GM18858 (cell line): ENCODE measurements around the gene NRXN3.

Experiments used
- ATAC-seq: cut with Tn5 transposase; IDR thresholded peaks from one replicate; pipeline ENCODE4 v1.9.1; 2021; ENCODE audit not compliant: unreplicated experiment

The NRXN3 gene

DNA sequence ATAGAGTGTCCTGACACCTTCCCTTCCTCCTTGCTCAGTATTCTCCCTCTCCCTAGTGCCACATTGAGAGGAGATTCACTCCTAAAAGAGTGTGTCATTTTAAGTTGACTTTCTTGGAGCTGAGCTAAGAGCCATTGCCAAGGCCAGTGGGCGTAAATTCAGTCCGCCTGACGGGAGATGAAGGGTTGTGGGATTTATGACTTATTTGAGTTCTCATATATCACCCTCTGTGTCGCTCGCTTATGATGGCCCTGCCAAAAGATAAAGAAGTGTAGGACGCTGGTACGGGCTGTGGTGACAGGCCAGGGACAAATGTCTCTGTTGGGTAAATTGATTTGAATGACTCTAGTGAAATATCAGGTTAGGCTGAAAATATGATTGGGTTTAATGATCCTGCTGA is 867.4 kb downstream of the NRXN3 start:
- no peak for ATAC-seq

DNA sequence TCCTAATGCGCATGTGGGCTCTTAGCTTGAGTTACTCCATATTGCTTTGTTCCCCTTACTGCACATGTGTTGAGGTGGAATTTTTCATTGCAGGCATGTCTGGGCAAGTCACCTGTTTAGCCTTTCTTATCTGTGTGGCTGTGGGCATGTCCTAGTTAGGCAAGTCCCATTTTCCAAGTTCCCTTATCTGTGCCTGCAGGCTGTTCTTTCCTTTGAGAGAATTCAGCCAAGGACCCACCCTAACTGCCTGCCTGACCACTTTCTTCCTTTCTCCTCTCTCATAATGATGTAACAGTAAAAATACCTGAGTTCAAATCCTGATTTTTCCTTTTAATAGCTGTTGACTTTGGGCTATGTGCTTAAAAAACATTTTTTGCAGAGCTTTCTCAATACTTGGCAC is 870.6 kb downstream of the NRXN3 start:
- ATAC-seq = no peak

DNA sequence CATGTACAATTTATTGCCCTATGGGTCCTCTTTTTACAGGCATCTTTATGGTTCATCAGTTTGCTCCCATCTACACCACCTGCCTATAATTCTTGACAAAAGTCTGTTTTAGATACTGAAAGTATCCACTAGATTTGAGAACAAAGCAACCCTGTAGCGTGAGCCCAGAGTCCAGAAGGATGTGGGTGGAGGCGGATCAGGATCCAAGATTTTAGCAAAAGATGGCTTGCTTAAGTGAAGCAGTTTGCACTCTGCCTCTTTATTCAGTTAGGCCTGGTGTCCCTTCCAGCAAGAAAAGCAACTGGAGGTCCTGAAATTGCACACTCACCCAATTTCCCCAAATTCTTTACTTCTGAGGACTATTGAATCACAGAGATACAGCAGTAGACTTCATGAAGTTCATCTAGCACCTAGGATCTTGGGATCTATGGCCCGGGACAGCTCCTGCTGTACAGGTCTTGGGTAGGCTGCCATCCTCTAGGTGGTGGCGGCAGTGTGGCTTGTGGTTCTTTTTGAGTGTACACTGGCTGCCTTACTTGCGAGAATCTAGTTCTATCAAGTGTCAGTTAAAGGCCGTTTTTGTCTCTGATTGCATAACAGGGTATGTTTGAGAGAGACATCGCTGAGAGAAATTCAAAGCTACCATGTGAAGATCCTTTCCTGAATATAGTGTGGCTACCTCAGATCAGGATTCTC is 873.2 kb downstream of the NRXN3 start:
- ATAC-seq = no peak

DNA sequence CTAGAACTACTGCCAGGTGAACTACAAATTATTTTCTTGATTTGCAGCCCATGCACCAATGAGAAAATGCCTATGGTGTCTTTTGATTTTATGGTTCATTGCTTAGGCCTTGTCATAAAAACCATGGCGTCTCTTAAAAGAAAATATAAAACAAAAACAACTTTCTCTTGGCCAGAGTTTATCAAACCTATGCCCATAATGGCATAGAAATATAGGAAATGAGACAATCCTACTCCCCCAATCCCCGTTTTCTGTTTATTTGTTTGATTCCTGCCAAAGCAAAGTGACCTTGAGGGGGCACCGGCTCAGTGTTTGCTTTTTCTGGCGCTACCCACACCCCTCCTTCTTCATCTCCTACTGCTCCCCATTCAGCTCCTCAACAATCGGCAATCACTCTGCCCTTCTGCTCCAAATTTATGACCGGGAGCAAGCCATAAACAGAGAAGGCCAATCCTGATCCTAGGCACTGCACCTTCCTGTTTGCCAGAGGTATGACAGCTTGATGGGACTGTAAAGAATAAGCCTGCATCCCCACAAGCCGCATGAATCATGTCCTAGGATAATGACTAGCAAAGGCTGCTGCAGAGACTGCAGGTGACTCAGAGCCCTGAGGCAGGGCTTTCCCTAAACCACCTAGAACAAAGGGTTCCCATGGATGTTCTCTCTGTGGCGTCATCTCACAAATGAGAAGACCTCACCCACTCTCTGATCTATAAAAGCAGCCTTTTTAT is 874.9 kb downstream of the NRXN3 start:
- ATAC-seq = no peak

DNA sequence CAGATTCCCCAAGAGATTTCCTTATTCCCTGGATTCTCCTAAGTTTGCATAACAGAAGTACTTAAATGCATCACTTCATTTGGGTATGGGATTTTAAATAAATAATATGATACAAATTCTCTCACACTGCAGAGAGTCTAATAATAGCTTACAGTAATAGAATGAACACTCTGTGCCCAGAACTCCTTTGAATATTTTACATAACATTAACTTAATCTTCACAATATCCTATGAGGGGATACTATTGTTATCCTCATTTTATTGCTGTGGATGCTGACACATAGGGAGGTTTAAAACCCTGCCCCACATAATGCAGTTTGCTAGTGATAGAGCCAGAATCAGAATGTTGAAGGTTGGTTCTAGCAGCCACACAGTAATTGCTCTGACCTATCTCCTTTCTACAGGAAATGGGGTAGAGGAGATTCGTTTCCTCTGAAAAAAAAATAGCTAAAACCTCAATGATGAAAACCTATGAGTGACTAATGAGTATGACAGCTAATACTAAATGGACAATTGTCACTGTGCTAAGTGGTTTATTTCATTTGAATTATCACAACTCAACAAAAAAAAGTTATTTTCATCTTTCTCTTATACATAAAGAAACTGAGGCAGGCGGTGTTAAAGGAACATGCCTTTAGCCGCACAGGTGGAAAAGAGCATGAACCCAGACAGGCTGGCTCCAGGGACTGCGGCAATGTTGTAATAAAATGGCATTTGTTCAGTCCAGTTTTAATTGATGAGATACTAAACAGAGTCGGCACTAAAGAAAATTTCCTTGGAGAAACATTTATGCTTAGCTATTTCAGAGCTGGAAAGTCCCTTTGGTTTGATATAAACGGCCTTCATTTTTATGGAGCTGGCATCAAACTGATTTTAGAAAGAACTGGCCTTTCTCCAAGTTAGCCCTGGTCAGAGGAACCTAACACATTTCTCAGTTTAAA is 880.9 kb downstream of the NRXN3 start:
- no peak for ATAC-seq

DNA sequence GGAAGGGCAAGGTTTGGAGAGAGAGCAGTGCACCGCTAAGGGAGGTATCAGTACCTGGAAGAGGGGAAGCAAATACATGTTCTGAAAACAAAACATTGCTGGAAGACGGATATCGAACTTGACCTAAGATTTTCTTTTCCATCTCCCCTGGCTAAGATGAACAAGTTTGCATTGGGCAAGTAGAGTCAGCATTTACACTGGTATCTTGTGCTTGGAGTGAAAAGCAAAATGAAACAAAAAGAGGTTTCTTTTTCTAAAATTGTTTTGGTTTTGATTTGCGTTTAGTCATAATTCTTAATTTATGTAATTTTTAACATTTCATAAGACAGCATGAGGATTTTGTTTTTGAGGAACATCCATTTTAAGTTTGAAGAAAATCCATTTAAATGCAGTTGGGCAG is 881.6 kb downstream of the NRXN3 start:
- ATAC-seq = no peak

DNA sequence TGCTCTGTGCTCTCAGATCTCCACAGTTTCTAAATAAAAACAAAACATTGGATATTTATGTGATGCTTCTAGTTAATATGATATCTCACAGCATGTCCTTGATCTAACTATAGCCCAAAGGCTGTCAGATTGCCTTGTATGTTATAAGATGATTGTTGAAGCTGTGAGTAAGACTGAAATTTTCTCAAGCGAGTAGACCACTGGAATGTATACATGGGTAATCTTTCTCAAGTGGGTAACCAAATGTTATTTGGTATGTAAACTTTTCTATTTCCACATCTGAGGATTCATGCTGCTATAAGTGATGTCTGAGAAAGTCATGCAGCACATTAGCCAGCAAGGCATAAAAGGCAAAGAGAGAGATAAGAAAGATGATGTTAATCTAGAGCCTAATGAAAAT is 886.7 kb downstream of the NRXN3 start:
- ATAC-seq = no peak

DNA sequence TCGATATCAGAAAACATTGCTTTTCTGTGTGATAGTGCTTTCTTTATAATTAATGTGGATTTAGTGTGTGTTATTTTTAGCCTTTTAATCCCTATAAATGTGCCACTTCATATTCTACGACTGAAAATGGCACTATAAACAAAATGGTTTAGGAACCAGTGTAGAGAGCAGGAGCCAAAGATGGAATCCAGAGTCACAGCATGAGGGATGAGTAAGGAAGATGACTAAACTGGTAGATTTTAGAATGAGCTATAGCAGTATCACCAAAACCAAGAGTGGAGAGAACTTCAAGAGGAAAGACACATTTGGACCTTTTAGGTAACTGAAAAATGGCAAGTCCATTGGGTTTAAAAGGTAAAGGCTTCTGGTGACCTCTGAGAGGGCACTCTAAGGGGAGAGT is 887.2 kb downstream of the NRXN3 start:
- ATAC-seq = no peak

DNA sequence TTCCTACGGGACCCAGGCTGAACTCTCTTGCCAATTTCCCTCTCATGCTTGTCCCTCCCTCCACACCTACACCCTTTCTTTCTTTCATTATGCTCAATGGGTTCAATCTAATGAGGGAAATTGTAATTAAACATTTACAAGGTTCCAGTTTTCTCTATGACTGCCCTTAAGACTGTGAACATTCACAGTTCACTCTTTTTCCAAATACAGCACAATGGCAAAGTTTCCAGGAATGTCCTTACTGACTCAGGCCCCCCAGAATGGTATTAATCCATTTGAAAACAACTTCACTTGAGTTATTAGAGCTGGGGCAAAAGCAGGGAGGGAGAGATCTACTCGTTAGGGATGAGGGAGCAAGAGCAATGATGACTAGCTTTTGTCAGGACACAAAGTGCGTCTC is 892.1 kb downstream of the NRXN3 start:
- ATAC-seq = no peak

DNA sequence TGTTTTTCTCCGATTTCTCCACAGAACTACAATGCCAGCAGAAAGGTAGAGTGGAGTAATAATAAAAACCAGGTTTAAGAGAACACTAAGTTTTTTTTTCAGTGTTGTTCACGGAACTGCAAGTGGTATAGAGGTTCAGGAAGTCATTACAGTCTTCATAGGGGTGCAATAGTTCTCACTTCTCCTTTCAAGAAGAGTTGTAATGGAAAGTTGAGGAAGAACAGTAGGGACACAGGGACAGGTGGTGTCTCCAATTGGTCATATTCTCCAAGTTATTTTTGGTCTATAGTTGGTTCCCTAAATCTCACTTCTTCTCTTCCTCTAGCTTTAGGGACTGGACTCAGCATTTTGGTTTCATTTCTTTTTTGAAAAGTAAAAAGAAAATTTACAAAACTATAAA is 894.0 kb downstream of the NRXN3 start:
- ATAC-seq = no peak

DNA sequence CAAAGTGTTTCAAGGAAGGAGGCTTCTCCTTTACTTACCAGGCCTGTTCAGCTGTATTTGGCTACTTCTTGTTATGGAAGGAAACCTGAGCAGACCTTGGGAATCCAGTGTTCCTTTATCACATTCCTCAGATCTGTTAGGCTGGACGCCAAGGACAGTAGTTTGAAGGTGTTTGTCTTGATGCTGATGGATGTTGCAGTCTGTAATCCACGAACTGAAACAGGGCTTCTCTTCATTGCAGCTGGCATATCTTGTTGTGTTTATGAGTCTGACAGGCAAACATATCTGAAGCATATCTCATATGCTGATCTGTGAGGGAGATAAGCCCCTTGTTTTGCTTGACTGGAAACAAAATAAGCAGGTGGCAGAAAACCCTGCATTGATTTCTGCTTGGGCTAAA is 904.3 kb downstream of the NRXN3 start:
- no peak for ATAC-seq

DNA sequence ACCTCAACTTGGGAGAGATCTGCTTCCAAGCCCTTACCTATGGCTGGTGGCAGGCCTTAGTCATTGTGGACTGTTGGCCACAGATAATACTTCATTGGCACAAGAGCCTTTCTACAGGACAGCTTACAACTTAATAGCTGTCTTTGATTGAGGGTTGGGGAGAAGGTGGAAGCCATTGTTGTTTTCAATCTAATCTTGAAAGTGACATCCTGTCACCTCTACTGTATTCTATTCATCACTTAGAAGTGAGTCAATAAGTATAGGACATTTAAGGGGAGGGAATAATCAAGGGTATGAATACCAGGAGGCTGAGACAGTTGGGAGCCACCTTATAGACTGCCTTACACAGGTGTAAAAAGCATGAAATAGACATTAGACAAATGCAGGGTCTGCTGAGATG is 906.3 kb downstream of the NRXN3 start:
- no peak for ATAC-seq

DNA sequence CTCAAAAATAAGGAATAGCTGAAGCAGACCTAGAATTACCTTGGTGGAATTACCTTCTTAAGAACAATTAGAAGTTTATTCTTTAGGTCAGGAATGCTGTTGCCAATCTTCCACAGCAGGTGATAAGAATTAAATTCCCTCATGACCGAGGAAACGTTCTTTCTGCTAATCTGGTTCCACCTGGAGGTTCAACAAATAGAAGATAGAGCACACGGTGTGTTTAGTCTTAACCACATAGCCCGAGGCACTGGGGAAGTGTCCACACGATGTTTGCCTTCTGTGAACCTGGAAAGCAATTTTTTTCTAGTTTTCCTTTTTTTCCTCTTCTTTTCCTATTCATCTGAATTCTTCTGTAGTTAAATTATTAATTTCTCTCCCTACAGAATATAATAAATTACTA is 906.9 kb downstream of the NRXN3 start:
- no peak for ATAC-seq

DNA sequence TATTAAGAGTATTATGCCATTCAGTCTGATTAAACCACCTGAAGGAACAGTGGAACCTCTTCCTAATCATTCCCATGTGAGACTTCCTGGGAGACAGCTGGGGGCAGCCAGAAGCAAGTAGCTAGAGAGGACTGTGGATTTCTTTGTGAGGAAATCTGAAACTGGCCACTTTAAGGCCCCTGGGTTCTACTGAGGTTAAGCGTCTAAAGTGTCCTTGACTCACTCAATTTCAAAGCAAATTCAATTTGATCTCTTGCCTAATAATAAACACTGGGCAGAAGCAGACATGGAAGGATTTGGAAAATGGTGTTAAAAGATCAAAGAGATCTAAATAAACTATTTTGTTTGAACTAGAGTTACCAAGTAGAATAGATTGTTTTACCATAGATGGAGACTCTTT is 909.9 kb downstream of the NRXN3 start:
- no peak for ATAC-seq

DNA sequence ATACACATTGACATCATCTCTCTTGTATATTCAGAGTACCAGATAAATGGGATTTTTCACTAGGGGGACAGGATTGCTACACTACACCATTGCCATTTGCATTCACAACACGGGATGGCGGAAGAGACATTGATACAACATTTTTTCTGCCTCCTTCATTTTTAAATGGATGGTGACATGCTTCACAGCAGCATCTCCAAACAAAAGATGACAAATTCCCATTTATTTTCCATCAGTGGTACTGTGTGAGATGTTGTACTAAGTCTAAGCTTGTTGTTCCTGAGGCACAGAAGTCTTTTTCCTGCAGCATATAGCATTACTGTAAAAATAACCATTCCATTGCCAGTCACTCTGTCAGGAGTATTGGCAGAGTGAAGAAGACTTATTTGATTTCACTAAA is 912.7 kb downstream of the NRXN3 start:
- no peak for ATAC-seq

DNA sequence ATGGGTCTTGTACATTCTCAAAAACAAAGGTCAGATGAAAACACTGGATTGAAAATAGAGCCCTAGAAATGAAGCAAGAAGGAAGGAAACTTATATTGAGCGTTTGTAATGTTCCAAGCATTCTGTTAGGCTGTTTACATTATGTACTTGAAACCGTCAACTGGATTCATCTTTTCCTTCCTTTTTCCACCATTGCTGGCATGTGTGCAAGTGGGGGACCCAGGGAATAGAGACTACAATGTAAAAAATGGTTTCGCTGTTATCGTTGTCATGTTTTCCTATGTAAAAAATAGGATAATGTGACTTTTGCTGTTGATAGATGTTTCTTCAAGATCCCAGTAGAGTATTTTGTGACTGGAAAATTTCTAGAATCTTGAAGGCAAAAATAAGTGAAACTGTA is 913.2 kb downstream of the NRXN3 start:
- ATAC-seq = no peak

DNA sequence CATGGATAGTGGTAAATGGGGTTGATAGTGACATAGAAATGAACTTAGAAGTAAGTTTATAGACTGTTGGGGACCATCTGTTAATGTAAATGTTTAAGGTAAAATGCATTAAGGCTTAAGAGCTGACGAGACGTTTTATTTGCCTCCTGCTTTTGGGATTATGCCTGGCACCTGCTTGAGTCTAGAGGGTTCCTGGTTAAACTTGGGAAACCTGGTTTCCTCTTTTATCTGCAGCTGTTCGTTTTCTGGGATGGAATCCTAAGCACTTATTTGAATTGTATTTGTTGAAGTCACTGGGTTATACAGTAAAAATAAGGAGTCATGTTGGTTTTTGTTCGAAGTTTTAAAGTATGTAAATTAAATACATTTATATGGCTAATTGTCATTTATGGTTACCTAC is 914.7 kb downstream of the NRXN3 start:
- no peak for ATAC-seq

DNA sequence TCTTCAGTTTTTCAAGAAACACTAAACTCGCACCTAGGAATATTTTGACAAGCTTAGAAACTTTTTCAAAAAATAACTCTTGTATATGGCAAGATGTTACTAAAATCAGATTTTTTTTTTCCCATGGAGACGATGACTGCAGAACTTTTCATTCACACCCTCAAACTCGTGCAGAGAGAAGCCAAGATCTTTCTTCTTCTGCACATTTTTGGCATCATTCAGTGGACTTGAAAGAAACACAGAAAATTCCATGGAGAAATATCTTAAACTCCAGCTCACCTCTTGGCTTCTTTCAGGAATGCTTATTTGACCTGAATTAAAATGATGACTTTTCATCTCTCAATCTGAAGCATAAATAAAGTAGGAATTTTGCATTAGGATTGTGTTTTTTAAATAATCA is 919.4 kb downstream of the NRXN3 start:
- ATAC-seq = no peak

DNA sequence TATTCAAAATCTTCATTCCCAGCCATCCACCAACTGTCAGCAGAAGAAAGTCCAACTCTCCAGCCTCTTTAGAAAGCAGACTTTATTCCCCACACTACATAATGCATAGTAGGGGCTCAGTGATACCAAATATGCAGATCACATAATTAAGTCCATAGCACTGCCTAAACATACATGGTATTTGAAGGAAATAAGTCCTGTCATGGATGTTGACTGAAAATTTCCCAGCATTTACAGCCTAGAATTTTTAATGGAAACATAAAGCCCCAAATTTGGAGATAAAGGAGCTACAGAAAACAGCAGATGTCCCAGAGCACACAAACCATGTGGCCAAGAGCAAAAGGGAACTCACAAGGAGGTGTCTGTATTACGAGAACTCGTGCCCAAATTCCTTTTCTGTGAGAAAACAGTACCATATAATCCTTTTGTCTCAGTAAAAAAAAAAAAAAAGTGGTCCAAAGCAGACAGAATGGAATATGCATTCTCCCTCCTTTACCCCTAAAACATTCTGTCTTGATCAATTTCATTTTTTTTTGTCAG is 920.5 kb downstream of the NRXN3 start:
- ATAC-seq = no peak

DNA sequence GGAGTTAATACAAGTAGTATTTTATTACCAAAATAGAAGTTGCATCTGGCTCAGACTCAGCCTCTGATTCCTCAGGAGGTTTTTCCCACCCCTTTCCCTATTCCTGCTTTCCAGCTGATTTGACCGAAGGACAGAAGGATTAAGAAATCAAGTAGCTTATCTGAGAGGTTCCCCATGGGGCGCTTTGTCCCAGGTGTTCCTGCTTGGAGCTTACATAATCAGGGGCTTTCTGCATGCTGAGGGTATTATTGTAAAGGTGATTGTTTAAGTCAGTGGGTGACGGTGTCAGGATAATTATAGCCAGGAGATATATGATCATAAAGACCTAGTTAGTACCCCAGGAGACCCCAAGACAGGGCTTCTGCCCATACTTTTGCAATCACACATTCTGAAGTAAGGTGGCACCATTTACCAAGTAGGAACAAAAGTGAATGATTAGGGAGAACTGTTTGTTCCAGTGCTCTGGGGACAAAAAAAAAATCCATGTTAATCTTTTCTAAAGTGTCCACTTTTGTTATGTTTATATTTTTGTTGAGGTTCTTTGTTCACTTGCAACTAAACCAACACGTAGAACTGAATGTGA is 921.3 kb downstream of the NRXN3 start:
- ATAC-seq = no peak

DNA sequence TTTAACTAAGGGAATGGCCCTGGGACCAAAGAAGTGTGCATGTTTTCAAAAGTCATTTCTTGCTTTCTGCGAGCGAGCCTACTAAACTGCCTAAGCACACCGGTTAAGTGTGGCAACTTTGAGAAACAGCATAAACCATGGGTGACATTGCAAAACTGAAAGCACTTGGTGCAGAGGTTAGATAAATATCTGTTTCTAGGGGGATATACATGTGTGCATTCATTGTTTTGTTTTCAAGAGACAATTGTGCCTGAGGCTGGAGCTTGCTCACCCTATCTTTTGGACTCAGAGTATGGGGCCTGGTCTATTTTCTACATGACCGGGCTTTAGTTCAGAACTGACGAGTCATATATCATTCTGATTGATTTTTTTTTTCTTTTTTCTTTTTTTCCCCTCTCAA is 923.4 kb downstream of the NRXN3 start:
- no peak for ATAC-seq
